IMR-90 (cell line): ENCODE measurements around the gene MSI2. TPM values are rescaled to one million over a fixed set of nuclear protein-coding genes. Genes with fewer than 3 reads are reported as not detected.

Source experiments
- ATAC-seq: fragments of 200-7000 bp; cut with Tn5 transposase; 2 replicates; pipeline ENCODE4 v1.9.1; 2020; ENCODE audit warnings: low read depth, mild to moderate bottlenecking, moderate library complexity
- BruUV-seq: library from RNA; stranded (reverse); fragments of 400-500 nt; replicated peaks from 2 replicates; lab custom pipeline; 2021; lab: Mats Ljungman, UMichigan
- CTCF ChIA-PET: fragments of 300-600 bp; formaldehyde crosslinking; extraction: SDS; loops from one replicate; lab custom pipeline; 2021; ENCODE audit warnings: antibody characterized with exemption; lab: Yijun Ruan, JAX
- POLR2A ChIA-PET: fragments of 300-600 bp; sonication (Branson Sonifier 250); formaldehyde crosslinking; loops from one replicate; lab custom pipeline; 2022; ENCODE audit warnings: antibody characterized with exemption; ENCODE audit not compliant: unreplicated experiment; lab: Charles Lee
- DNase-seq: peaks from one replicate; pipeline ENCODE4 v3.0.0; 2013
- H2AFZ ChIP-seq: replicated peaks from 2 replicates; pipeline ENCODE3; 2013; ENCODE audit warnings: low read length, mild to moderate bottlenecking; ENCODE audit not compliant: poor library complexity
- H2AK5ac ChIP-seq: 2 replicates; pipeline ENCODE4 v1.6.1; 2013; ENCODE audit warnings: low read depth, low read length, inconsistent platforms
- H2AK9ac ChIP-seq: replicated peaks from 2 replicates; pipeline ENCODE3; 2013; ENCODE audit warnings: mild to moderate bottlenecking, low read depth, low read length, moderate library complexity; ENCODE audit not compliant: poor library complexity
- H2BK120ac ChIP-seq: 2 replicates; pipeline ENCODE4 v1.6.1; 2013; ENCODE audit warnings: low read depth, low read length, inconsistent platforms
- H2BK15ac ChIP-seq: 3 replicates; pipeline ENCODE4 v1.6.1; 2013; ENCODE audit warnings: low read depth, low read length, inconsistent platforms
- H2BK20ac ChIP-seq: 2 replicates; pipeline ENCODE4 v1.6.1; 2013; ENCODE audit warnings: low read depth, mild to moderate bottlenecking, inconsistent platforms, low read length, moderate library complexity
- H2BK5ac ChIP-seq: 2 replicates; pipeline ENCODE4 v1.6.1; 2013; ENCODE audit warnings: mild to moderate bottlenecking, low read depth, low read length, inconsistent platforms; ENCODE audit not compliant: poor library complexity, severe bottlenecking
- H3K14ac ChIP-seq: replicated peaks from 2 replicates; pipeline ENCODE4 v1.6.1; 2013; ENCODE audit warnings: low read depth, low read length, inconsistent platforms
- H3K18ac ChIP-seq: 2 replicates; pipeline ENCODE4 v1.6.1; 2013; ENCODE audit warnings: low read depth, low read length, control low read depth
- H3K23ac ChIP-seq: 2 replicates; pipeline ENCODE4 v1.6.1; 2013; ENCODE audit warnings: low read depth, low read length, inconsistent platforms
- H3K27ac ChIP-seq: 2 replicates; pipeline ENCODE4 v1.5.1; 2013; ENCODE audit warnings: mild to moderate bottlenecking, control low read depth, low read length; ENCODE audit not compliant: insufficient read depth
- H3K27me3 ChIP-seq: 2 replicates; pipeline ENCODE4 v1.6.1; 2013; ENCODE audit warnings: low read length; ENCODE audit not compliant: control insufficient read depth, insufficient read depth
- H3K36me3 ChIP-seq: 2 replicates; pipeline ENCODE4 v1.6.1; 2013; ENCODE audit warnings: low read length, mixed read lengths; ENCODE audit not compliant: control insufficient read depth, insufficient read depth
- H3K4ac ChIP-seq: 2 replicates; pipeline ENCODE4 v1.6.1; 2013; ENCODE audit warnings: low read depth, low read length, inconsistent platforms
- H3K4me1 ChIP-seq: 2 replicates; pipeline ENCODE4 v1.6.1; 2013; ENCODE audit warnings: low read length, mixed read lengths; ENCODE audit not compliant: control insufficient read depth, insufficient read depth
- H3K4me2 ChIP-seq: 2 replicates; pipeline ENCODE4 v1.6.1; 2013; ENCODE audit warnings: low read depth, mild to moderate bottlenecking, control low read depth, low read length, moderate library complexity
- H3K4me3 ChIP-seq: 2 replicates; pipeline ENCODE4 v1.5.1; 2013; ENCODE audit warnings: low read depth, mild to moderate bottlenecking, control low read depth, low read length, moderate library complexity; ENCODE audit not compliant: insufficient read depth
- H3K56ac ChIP-seq: 2 replicates; pipeline ENCODE4 v1.6.1; 2013; ENCODE audit warnings: low read length, inconsistent platforms; ENCODE audit not compliant: insufficient read depth; ENCODE audit errors: extremely low read depth
- H3K79me1 ChIP-seq, 2 experiments: 2 replicates each; pipeline ENCODE4 v1.6.1; 2013; ENCODE audit warnings: low read length in 2 of 2, inconsistent platforms in 1 of 2, low read depth in 1 of 2
- H3K9ac ChIP-seq: 2 replicates; pipeline ENCODE4 v1.6.1; 2013; ENCODE audit warnings: low read depth, low read length, control low read depth
- H3K9me1 ChIP-seq: 2 replicates; pipeline ENCODE4 v1.6.1; 2013; ENCODE audit warnings: low read length, inconsistent platforms; ENCODE audit not compliant: insufficient read depth
- H3K9me3 ChIP-seq: 2 replicates; pipeline ENCODE4 v1.6.1; 2013; ENCODE audit warnings: low read length; ENCODE audit not compliant: control insufficient read depth, insufficient read depth
- H4K20me1 ChIP-seq: 2 replicates; pipeline ENCODE4 v1.6.1; 2013; ENCODE audit warnings: low read length, inconsistent platforms; ENCODE audit not compliant: insufficient read depth
- H4K5ac ChIP-seq: 2 replicates; pipeline ENCODE4 v1.6.1; 2013; ENCODE audit warnings: mild to moderate bottlenecking, low read depth, low read length, control low read depth
- H4K8ac ChIP-seq, 2 experiments: 2 replicates each; pipeline ENCODE4 v1.6.1; 2013; ENCODE audit warnings: low read depth in 2 of 2, low read length in 2 of 2, control low read depth in 1 of 2, inconsistent platforms in 1 of 2
- H4K91ac ChIP-seq: 2 replicates; pipeline ENCODE4 v1.6.1; 2013; ENCODE audit warnings: low read depth, low read length, inconsistent platforms; ENCODE audit not compliant: insufficient read depth
- CEBPB ChIP-seq: IDR thresholded peaks from 2 replicates; pipeline ENCODE4 v1.6.1; 2012; ENCODE audit warnings: low read depth, low read length, improper control_type of control experiment
- RFX5 ChIP-seq: IDR thresholded peaks from 2 replicates; pipeline ENCODE4 v1.8.0; 2012; ENCODE audit warnings: low read depth, mild to moderate bottlenecking, low read length, moderate library complexity
- WGBS, 2 experiments: methylation state at CpG; one replicate each; pipeline versions ENCODE4 v1.1.5 to v1.1.7; 2013; ENCODE audit warnings: missing lambda C conversion rate in 2 of 2; ENCODE audit not compliant: insufficient read length in 1 of 2; ENCODE audit errors: extremely low coverage in 2 of 2; 5-methylcytosine and 5-hydroxymethylcytosine counted together
- dilution Hi-C: fragments of 300-500 bp; cut with HindIII; formaldehyde crosslinking; loops from one replicate; pipeline ENCODE4 v1.14.3; 2018; ENCODE audit warnings: low sequenced_read_pairs; ENCODE audit not compliant: unreplicated experiment
- in situ Hi-C: fragments of 300-500 bp; cut with MboI; formaldehyde crosslinking; loops from 3 replicates; pipeline ENCODE4 v1.14.3; 2019; ENCODE audit warnings: low sequenced_read_pairs, inconsistent platforms, mixed read lengths
- intact Hi-C: fragments of 100-400 bp; cut with micrococcal nuclease; formaldehyde crosslinking; loops from 2 replicates; pipeline ENCODE4 v1.10.0; 2022
- polyA plus RNA-seq, 3 experiments: library from polyadenylated mRNA; depleted of rRNA; stranded (reverse); fragments of >200 nt; gene quantifications; 2 replicates each; pipeline ENCODE4 v1.2.3, GENCODE V29; 2012; ENCODE audit warnings: low replicate concordance in 1 of 3
- total RNA-seq: library from RNA; depleted of rRNA; stranded (reverse); fragments of >200 nt; gene quantifications from 2 replicates; pipeline ENCODE4 v1.2.3, GENCODE V29; 2012

Gene MSI2
- total and polyA plus RNA-seq, 2 of the 4 experiments (the other 2 are of a cell fraction) = 13.0 to 16.0 TPM

DNA sequence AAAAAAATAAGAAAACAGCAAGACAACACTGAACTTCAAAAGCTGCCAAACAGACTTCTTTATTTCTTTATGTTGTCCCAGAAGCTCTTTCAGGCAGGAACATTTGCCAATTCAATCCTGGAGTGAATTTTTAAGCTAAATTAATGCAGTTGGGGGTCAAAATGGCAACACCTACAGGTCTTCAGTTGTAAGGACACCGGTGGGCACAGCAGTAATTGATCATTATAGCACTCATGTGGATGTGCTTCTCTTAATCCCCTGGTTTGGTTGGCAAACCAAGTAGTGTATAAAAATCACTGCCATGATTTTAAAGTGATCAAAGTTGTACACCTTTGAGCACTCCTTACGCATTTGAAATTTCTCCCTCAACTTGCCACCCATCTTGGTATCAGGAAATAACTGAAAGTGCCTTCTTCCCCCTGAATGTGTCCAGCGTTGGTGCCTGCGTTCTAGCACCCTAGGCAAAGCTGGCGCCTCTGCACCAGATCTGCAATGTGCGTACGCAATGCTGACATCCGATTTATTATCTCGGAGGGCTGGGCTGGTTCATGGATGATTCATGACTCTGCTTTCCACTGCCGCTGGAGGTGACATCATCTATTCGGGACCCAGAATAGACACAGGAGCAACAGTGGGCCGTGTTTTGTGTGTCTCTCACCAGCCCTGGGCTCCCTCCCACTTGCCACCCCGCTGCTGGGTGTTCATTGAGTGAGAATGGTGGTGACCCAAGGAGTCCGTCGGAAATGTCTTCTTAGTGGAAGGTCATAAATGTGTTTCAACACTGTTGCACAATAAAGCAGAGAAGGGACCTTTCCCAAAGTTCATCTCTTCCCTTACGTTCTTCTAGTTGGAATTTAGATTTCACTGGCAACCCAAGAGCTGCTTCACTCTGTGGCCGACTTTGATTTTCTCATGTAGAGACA is 285.4 kb downstream of the MSI2 start:
- intact Hi-C loops = no loop called here
- no peak overlapping the region for H2BK15ac ChIP-seq
- no peak overlapping the region for H4K91ac ChIP-seq
- CTCF ChIA-PET = no interaction called here
- no peak overlapping the region for H4K5ac ChIP-seq
- H3K18ac ChIP-seq = no peak overlapping the region
- H3K4me1 ChIP-seq = peaks cover 2% of the 10 kb centered on the region; the same call in 1 of the 2 replicates
- H2BK5ac ChIP-seq = no peak overlapping the region
- no peaks in the 10 kb centered on the region for H3K27me3 ChIP-seq
- no peak overlapping the region for H2AK9ac ChIP-seq
- H3K23ac ChIP-seq = no peak overlapping the region
- dilution Hi-C loops = no loop called here
- H3K4me2 ChIP-seq = no peak overlapping the region
- BruUV-seq = no TSS peak
- peak; percentile 42 for ATAC-seq
- H4K20me1 ChIP-seq = no peaks in the 10 kb centered on the region
- no peak overlapping the region for H3K9ac ChIP-seq
- peaks cover 2% of the 10 kb centered on the region; the same call in 1 of the 2 replicates for H3K9me3 ChIP-seq
- POLR2A ChIA-PET = no interaction called here
- TF ChIP-seq RFX5 = no peak
- peak; percentile 66; the same call in 1 of the 2 replicates for TF ChIP-seq CEBPB
- H2AFZ ChIP-seq = peak overlapping the region; percentile 45
- H3K4me3 ChIP-seq = no peak overlapping the region
- in situ Hi-C loops = no loop called here
- H3K27ac ChIP-seq = no peak overlapping the region
- H3K14ac ChIP-seq = no peak overlapping the region
- WGBS, 2 experiments = 78% methylated on average over 7 of the region's 17 CpGs; no CpG with 5 or more reads in 1 of the 2 experiments
- peak; percentile 50 for DNase-seq
- H3K9me1 ChIP-seq = no peaks in the 10 kb centered on the region
- H2BK120ac ChIP-seq = no peak overlapping the region
- H4K8ac ChIP-seq = peak overlapping the region in 1 of 2 experiments; percentile 31; a peak in 1 of 4 replicates
- no peak overlapping the region for H2BK20ac ChIP-seq
- no peak overlapping the region for H3K4ac ChIP-seq
- no peak overlapping the region for H3K56ac ChIP-seq
- H2AK5ac ChIP-seq = no peak overlapping the region
- H3K79me1 ChIP-seq = no peaks in the 10 kb centered on the region; a peak in 1 of 4 replicates
- H3K36me3 ChIP-seq = no peaks in the 10 kb centered on the region
